ENCODE results near the gene RAB44. TPM values are rescaled to one million over a fixed set of nuclear protein-coding genes. Genes with fewer than 3 reads are reported as not detected.

The RAB44 gene
- total RNA-seq, 1 experiment from 2014 or later, result 0.11 TPM

- ChIA-PET CTCF (interaction anchor here (0.9 kb wide), 1 partner anchor 11 kb away, joined by 4 read pairs; no protein-coding TSS in a partner anchor), POLR2A (no interaction called here)
- no peak for ATAC-seq
- no peak for TF ChIP-seq ZNF219 (CRISPR knock-in tag; IDR thresholded peaks at IDR 0.05; ENCODE audit: borderline replicate concordance)
- TF ChIP-seq STAT6 (CRISPR knock-in tag; conservative IDR thresholded peaks at IDR 0.05; ENCODE audit: low read depth), result no peak
- no peak for TF ChIP-seq SOX15 (CRISPR knock-in tag; IDR thresholded peaks at IDR 0.05)
- no peak for TF ChIP-seq ZNF671 (CRISPR knock-in tag; IDR thresholded peaks at IDR 0.05)
- no peak for TF ChIP-seq HMGXB4 (CRISPR knock-in tag; IDR thresholded peaks at IDR 0.05)
- no peak for TF ChIP-seq ATF3 (CRISPR knock-in tag; conservative IDR thresholded peaks at IDR 0.05)
- TF ChIP-seq GTF2I (CRISPR knock-in tag; conservative IDR thresholded peaks at IDR 0.05), result no peak
- TF ChIP-seq ZNF512 (CRISPR knock-in tag; IDR thresholded peaks at IDR 0.05; ENCODE audit: borderline replicate concordance), result no peak
- no peak for TF ChIP-seq JUN (CRISPR knock-in tag; IDR thresholded peaks at IDR 0.05)
- no peak for TF ChIP-seq AFF4 (CRISPR knock-in tag; IDR thresholded peaks at IDR 0.05; ENCODE audit: borderline replicate concordance)
- TF ChIP-seq ZBTB43 (CRISPR knock-in tag; IDR thresholded peaks at IDR 0.05), result no peak
- TF ChIP-seq ZNF416 (CRISPR knock-in tag; IDR thresholded peaks at IDR 0.05), result no peak
- no peak for TF ChIP-seq E2F4 (CRISPR knock-in tag; IDR thresholded peaks at IDR 0.05; ENCODE audit: borderline replicate concordance, low read depth)
- no peak for TF ChIP-seq PRDM15 (CRISPR knock-in tag; IDR thresholded peaks at IDR 0.05)
- TF ChIP-seq SP1 (CRISPR knock-in tag; conservative IDR thresholded peaks at IDR 0.05), result no peak
- TF ChIP-seq CREB1 (CRISPR knock-in tag; IDR thresholded peaks at IDR 0.05), result no peak
- no peak for TF ChIP-seq GABPB1 (CRISPR knock-in tag; IDR thresholded peaks at IDR 0.05)
- TF ChIP-seq PREB (CRISPR knock-in tag; IDR thresholded peaks at IDR 0.05; ENCODE audit: borderline replicate concordance), result no peak
- H3K4me1 Mint-ChIP-seq, result no peaks in the 10 kb centered on the region
- H3K36me3 Mint-ChIP-seq, result no peaks in the 10 kb centered on the region
- DNase-seq (ENCODE audit: low spot score), result no peak
- H3K9me3 Mint-ChIP-seq, result no peaks in the 10 kb centered on the region
- no peak overlapping the region for H3K27ac Mint-ChIP-seq
- H3K27me3 Mint-ChIP-seq (ENCODE audit: low read depth), result no peaks in the 10 kb centered on the region
- no peak overlapping the region for H3K4me3 Mint-ChIP-seq
Observed at GRCh38 chr6:36713846-36714245, 16.2 kb downstream of the RAB44 start.

All from WTC11 (cell line).